HG03066 (cell line): ENCODE measurements around the gene RRP36.
A peak's percentile ranks its signal among the peaks of the same experiment; 100 is the strongest.

Experiments used
- ATAC-seq: cut with Tn5 transposase; IDR thresholded peaks from one replicate; pipeline ENCODE4 v1.9.1; 2021; ENCODE audit warnings: low read depth; ENCODE audit not compliant: unreplicated experiment

Gene RRP36

GRCh38 chr6:43005844-43006243 lies 15.6 kb upstream of the RRP36 start:
- ATAC-seq = no peak

- ATAC-seq = no peak
These were observed 15.2 kb upstream of the RRP36 start for GRCh38 chr6:43006251-43006650.

DNA sequence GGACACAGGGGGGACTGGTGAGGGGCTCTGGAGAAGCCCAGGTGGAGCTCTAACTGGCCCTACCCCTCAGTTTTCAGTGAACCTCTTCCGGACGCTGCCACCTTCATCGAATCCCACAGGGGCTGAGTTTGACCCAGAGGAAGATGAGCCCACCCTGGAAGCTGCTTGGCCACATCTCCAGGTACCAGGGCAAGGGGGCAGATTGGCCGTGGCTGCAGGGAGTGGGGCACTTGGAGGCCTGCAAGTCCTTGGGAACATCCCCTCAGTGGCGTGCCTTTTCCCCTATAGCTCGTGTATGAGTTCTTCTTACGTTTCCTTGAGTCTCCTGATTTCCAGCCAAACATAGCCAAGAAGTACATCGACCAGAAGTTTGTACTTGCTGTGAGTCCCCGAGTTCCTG lies 14.3 kb upstream of the RRP36 start:
- ATAC-seq = no peak

- ATAC-seq = no peak
These were observed 12.3 kb upstream of the RRP36 start for GRCh38 chr6:43009124-43009523.

- no peak for ATAC-seq
These were observed 10.2 kb upstream of the RRP36 start for GRCh38 chr6:43011207-43011606.

- ATAC-seq = no peak
These were observed 9.1 kb upstream of the RRP36 start for GRCh38 chr6:43012364-43012763.

GRCh38 chr6:43013097-43013842 lies 8.2 kb upstream of the RRP36 start:
- peak; percentile 1 for ATAC-seq

GRCh38 chr6:43013843-43014433 lies 7.5 kb upstream of the RRP36 start, which contains the start of the genes KLHDC3 and MEA1:
Gene KLHDC3 (plus strand): TSS chr6:43014249. CDS start chr6:43017193, 2,944 bp downstream.
Gene MEA1 (minus strand): TSS chr6:43013946. CDS start chr6:43013813, 133 bp downstream.
- peak; percentile 98 for ATAC-seq

DNA sequence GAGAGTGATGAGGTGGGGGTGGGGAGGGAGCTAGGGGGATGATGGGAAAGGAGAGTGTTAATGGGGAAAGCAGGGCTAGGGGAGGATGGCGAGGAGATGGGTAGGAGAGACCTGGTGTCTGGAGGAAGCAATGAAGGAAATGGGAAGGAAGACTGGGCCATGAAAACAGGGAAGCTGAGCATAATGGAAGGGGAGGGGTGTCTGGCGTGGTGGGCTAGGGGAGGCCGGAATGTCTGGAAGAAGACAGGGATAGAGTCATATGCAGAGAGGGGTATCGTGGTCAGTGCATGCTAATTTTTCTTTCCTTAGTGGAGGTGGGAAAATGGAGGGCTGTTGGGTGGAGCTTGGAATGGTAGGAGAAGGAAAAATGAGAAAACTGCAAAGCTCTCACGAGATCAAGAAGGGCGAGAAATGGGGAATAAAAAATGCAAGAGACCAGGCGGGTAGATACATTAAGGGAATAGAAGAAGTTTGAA lies 7.0 kb upstream of the RRP36 start:
- no peak for ATAC-seq

GRCh38 chr6:43016176-43016942 lies 5.1 kb upstream of the RRP36 start:
- no peak for ATAC-seq

DNA sequence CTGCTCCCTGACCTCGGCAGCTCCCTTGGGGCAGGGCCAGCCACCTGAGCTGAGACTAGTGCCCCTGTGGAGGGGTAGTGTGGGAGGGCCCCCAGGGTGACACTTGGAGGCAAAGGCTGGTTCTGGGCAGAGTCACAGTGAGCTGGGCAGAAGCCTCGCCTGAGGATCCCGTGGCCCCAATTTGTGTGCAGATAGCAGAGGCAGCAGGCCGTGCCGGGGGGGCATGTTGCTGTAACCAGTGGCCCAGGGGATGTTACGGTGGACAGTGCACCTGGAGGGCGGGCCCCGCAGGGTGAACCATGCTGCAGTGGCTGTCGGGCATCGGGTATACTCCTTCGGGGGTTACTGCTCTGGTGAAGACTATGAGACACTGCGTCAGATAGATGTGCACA lies 4.5 kb upstream of the RRP36 start:
- no peak for ATAC-seq

GRCh38 chr6:43019152-43019551 lies 2.3 kb upstream of the RRP36 start:
- no peak for ATAC-seq

DNA sequence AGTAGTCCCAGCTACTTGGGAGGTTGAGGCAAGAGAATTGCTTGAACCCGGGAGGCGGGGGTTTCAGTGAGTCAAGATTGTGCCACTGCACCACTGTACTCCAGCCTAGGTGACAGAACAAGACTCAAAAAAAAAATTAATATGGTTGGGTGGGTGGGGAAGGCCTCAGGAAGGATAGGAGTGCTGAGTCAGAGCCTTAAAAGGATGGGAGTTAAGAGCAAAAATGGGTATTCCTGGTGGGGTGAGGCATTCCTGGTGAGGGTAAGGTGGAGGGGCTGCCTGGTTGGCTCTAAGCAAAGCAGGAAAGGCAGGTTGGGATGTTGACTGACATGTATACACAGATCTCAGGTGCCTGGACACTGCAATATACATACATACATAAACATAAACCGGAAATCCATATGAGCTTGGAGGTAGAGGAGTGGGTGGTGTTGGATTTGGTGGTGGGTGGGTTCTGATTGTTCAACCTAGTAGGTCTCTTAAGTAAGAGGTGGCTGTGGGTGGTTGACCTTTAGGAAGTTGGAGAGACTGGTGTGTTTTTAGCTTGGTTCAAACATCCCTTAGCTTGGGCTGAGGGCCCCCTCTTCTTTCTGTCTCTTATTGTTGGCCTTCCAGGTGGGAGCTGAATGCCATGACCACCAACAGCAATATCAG lies 1.2 kb upstream of the RRP36 start:
- ATAC-seq = no peak

DNA sequence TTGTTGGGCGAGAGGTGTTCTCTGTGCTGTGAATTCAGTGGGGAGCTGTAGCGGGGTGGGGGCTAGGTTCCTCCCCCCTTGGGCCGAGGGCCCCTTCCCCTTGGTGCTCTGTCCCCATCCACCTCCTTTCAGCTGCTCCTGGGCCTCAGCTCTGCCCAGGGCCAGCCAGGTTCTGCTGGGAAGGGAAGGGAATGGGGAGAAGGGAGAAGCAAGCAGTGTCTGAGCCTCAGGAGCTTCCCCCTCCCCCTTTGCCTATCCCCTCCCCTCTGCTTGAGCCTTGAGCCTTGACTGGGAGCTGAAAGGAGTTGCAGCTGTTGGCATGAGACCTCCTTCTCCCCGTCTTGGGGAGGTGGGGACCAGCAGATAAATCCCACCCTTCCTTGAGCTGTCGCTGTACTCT lies 576 bp upstream of the RRP36 start:
- no peak for ATAC-seq

GRCh38 chr6:43024436-43024835 lies 3.0 kb downstream of the RRP36 start:
- no peak for ATAC-seq

DNA sequence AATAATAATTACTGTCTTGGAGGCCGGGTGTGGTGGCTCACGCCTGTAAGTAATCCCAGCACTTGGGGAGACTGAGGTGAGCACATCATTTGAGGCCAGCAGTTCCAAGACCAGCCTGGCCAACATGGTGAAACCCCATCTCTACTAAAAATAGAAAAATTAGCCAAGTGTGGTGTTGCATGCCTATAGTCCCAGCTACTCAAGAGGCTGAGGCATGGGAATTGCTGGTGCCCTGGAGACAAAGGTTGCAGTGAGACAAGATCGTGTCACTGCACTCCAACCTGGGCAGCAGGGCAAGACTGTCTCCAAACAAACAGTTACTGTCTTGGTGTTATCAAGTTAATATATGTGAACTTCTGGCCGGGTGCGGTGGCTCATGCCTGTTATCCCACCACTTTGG lies 4.9 kb downstream of the RRP36 start:
- no peak for ATAC-seq

- ATAC-seq = no peak
These were observed 7.7 kb downstream of the RRP36 start for GRCh38 chr6:43029120-43029519.

DNA sequence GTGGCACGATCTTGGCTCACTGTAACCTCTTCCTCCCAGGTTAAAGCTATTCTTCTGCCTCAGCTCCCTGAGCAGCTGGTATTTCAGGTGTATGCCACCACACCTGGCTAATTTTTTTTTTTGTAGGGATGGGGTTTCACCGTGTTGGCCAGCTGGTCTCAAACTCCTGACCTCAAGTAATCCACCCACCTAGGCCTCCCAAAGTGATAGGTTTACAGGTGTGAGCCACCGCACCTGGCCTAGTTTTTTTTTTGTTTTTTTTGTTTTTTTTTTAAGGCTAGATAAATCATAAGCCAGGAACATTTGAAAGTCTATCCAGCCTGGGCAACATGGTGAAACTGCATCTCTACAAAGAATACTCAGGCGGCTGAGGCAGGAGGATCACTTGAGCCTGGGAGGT lies 10.9 kb downstream of the RRP36 start:
- no peak for ATAC-seq

GRCh38 chr6:43033496-43034189 lies 12.2 kb downstream of the RRP36 start:
- ATAC-seq = no peak

DNA sequence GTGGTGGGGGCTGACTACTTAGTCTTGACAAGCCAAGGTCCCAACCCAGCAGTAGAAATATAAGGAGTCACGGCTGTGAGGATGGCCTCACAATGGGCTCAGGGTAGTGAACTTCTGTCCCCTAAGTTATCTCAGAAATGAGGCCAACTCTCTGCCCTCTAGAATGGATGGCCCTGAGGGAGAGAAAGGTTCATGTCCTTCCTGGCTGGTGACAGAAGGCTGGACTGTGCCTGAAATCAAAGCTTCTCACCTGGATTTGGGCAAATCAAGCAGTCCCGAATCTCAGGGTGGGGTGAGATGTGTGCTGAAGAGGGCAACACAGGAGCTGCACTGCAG lies 12.7 kb downstream of the RRP36 start:
- ATAC-seq = no peak
